WI38 (cell line): ENCODE data around the gene LCE1E.

Source experiments
- H3K4me3 ChIP-seq: 2 replicates; pipeline ENCODE4 v1.5.1; 2011; ENCODE audit warnings: low read depth, mild to moderate bottlenecking, control low read depth, low read length
- TF ChIP-seq, protein P1 (sequence below): IDR thresholded peaks from 2 replicates; pipeline ENCODE4 v1.5.1; 2012; ENCODE audit warnings: low read depth, mild to moderate bottlenecking, control low read depth, low read length

Gene LCE1E

DNA sequence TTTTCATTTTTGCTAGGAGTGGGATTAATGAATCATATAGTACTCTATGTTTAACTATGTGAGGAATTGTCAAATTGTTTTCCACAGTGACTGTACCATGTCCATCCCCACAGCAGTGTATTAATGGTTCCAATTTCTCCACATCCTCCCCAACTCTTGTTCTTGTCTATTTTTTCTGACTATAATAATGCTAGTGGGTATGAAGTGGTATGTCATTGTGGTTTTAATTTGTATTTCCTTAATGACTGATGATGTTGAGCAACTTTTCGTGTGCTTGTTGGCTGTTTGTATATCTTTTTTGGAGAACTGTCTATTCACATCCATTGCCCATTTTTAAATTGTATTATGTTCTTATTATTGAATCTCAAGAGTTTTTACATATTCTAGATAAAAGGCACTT, 38.2 kb upstream of the LCE1E start:
- TF ChIP-seq, protein P1, sequence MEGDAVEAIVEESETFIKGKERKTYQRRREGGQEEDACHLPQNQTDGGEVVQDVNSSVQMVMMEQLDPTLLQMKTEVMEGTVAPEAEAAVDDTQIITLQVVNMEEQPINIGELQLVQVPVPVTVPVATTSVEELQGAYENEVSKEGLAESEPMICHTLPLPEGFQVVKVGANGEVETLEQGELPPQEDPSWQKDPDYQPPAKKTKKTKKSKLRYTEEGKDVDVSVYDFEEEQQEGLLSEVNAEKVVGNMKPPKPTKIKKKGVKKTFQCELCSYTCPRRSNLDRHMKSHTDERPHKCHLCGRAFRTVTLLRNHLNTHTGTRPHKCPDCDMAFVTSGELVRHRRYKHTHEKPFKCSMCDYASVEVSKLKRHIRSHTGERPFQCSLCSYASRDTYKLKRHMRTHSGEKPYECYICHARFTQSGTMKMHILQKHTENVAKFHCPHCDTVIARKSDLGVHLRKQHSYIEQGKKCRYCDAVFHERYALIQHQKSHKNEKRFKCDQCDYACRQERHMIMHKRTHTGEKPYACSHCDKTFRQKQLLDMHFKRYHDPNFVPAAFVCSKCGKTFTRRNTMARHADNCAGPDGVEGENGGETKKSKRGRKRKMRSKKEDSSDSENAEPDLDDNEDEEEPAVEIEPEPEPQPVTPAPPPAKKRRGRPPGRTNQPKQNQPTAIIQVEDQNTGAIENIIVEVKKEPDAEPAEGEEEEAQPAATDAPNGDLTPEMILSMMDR: no peak
- no peak overlapping the region for H3K4me3 ChIP-seq

- H3K4me3 ChIP-seq: no peak overlapping the region
- TF ChIP-seq, protein P1: no peak
Measured at GRCh38 chr1:152752225-152752624, 33.8 kb upstream of the LCE1E start.

DNA sequence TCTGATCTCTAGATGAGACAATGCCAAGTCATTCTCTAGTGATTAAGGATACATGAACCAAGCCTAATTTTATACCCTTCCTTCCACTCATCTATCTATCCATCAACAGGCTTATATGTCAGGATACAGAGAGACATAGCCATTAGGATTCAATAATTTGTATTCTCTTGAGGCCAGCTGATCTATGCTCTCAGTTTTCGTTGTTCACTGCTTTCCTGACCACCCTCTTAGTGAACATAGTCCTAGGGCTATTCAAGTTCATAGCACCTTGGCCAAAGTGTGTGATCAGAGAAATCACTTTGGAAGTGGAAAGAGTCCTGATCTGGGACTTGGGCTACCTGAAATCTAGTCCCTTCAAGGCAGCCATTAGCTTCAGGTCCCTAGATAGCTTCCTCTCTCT, 32.5 kb upstream of the LCE1E start:
- TF ChIP-seq, protein P1: no peak

DNA sequence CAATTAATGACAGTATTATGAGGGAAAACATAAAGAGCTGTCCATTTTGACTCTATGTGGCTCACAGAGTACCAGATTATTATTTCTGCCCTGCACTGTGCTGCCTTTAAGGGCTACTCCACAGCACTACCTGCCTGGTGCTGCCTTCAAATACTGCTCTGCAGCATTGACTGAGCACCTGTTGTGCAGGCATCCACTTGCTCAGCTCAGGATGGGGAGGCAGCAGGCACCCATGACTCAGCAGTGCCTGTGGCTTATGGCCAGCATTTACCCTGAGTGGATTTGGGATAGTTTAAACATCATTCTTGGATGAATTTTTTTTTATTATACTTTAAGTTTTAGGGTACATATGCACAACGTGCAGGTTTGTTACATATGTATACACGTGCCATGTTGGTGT, 29.2 kb upstream of the LCE1E start:
- TF ChIP-seq, protein P1: no peak
- H3K4me3 ChIP-seq: no peak overlapping the region

More for the DNA sequence above, 32.5 kb upstream of the LCE1E start:
- H3K4me3 ChIP-seq: no peak overlapping the region

DNA sequence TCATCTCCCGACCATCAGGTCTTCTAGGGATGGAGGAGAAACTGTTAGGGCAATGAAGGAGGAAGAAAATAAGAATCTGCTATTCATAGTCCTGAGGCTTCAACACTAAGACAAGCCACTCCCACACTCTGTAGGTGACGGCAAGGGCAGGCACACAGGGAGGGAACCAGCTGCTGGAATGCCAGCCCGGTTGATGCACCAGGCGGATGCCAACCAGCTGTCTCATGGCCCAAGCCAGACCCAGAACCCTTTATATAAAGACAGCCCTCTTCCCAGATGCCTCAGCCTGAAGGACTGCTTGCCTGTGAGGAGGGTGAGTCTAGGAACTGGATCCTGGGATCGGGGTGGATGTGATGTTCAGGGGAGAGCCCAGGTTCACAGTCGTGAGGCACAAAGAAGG, 28.3 kb upstream of the LCE1E start, which contains the start of gene KPRP:
Gene KPRP (plus strand): TSS at position 279 of the 400 bp plus-strand sequence. CDS start 1,564 bp downstream, outside the sequence.
- TF ChIP-seq, protein P1: no peak
- H3K4me3 ChIP-seq: no peak within 1 kb of the TSS

DNA sequence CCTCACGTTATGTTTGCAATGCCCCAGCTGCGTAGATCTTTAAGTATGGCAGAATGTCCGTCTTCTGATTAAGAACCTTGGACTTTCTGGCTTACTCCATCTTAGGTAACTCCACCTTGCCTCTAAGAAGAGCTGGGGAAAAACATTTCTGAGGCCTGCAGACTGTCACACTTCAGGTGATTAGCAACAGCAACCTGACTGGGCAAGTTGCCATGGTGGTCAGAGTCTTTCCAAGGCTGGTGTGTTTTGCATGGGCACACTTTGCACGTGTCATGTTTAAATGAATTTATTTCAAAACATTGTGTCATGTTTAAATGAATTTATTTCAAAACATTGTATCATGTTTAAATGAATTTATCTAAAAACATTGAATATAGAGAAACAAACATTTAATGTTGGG, 27.4 kb upstream of the LCE1E start:
- TF ChIP-seq, protein P1: no peak
- H3K4me3 ChIP-seq: no peak overlapping the region

- no peak overlapping the region for H3K4me3 ChIP-seq
- TF ChIP-seq, protein P1: no peak
Measured at GRCh38 chr1:152759453-152760173, 26.4 kb upstream of the LCE1E start.
